Muscle layer of colon (tissue), 2 donors: ENCODE results near the gene TXK.
"Not testable (repeated sequence)": the region's sequence is repeated elsewhere in the genome, so short reads cannot be mapped to it uniquely, and the experiment has no call there.

Experiments
- H3K27ac ChIP-seq: one replicate; pipeline ENCODE4 v1.7.0; 2013; ENCODE audit warnings: low read depth, mild to moderate bottlenecking, low read length, moderate library complexity
- H3K27me3 ChIP-seq, 2 donors: one replicate each; pipeline ENCODE4 v1.7.0; 2013; ENCODE audit warnings: low read length in 2 of 2, mild to moderate bottlenecking in 2 of 2; ENCODE audit not compliant: insufficient read depth in 2 of 2, control insufficient read depth in 1 of 2
- H3K36me3 ChIP-seq: one replicate; pipeline ENCODE4 v1.7.0; 2013; ENCODE audit warnings: mild to moderate bottlenecking, low read length; ENCODE audit not compliant: insufficient read depth
- H3K4me1 ChIP-seq: one replicate; pipeline ENCODE4 v1.7.0; 2013; ENCODE audit warnings: mild to moderate bottlenecking, low read length; ENCODE audit not compliant: insufficient read depth
- H3K4me3 ChIP-seq, 2 donors: one replicate each; pipeline ENCODE4 v1.7.0; 2013; ENCODE audit warnings: low read length in 2 of 2, low read depth in 1 of 2, mild to moderate bottlenecking in 1 of 2, moderate library complexity in 1 of 2
- H3K9ac ChIP-seq: one replicate; pipeline ENCODE4 v1.7.0; 2013; ENCODE audit warnings: low read length
- H3K9me3 ChIP-seq: one replicate; pipeline ENCODE4 v1.7.0; 2013; ENCODE audit warnings: mild to moderate bottlenecking, low read length
- donor health status: abdominal sarcoma.
- donor health status: Adenocarcinoma of cecum.

The TXK gene

DNA sequence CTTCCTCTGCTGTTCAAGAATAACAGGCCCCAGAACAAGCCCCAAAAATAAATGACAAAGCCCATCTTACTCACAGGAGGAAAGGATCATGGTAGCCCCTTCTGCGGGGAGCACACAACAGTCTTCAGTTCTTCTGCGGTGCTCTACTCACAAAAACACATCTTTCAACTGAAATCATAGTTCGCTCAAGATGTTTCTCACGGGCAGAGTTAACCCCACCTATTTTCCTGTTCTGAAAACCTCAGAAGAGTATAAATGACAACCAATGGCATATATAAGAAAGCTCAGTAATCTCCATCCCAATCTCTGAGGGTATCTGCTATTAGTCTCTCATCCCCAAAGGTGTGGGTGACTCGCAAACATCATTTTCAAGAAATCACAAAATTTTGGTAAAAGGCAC, at the start of gene TXK:
Gene TXK, minus strand, starts transcription at position 170 of the 400 bp plus-strand sequence. Its CDS starts 80 bp downstream, at position 90.
- Histone ChIP-seq H3K4me1 (no peaks in the 10 kb centered on the region), H3K4me3 (no peak within 1 kb of the TSS), H3K9ac (no peak within 1 kb of the TSS), H3K27me3 (no peaks in the 10 kb centered on the region), H3K36me3 (no peaks in the 10 kb centered on the region), H3K27ac (no peak within 1 kb of the TSS), H3K9me3 (no peaks in the 10 kb centered on the region)

- Histone ChIP-seq H3K9ac (no peak overlapping the region), H3K36me3 (no peaks in the 10 kb centered on the region), H3K4me1 (no peaks in the 10 kb centered on the region), H3K27ac (no peak overlapping the region), H3K9me3 (no peaks in the 10 kb centered on the region), H3K4me3 (no peak overlapping the region), H3K27me3 (no peaks in the 10 kb centered on the region)
Measured at GRCh38 chr4:48180234-48180633, 46.2 kb upstream of the TXK start.

GRCh38 chr4:48178931-48179330, 44.9 kb upstream of the TXK start:
- Histone ChIP-seq H3K27me3 (no peaks in the 10 kb centered on the region), H3K27ac (no peak overlapping the region), H3K4me3 (no peak overlapping the region), H3K4me1 (no peaks in the 10 kb centered on the region), H3K9ac (no peak overlapping the region), H3K36me3 (no peaks in the 10 kb centered on the region), H3K9me3 (no peaks in the 10 kb centered on the region)

DNA sequence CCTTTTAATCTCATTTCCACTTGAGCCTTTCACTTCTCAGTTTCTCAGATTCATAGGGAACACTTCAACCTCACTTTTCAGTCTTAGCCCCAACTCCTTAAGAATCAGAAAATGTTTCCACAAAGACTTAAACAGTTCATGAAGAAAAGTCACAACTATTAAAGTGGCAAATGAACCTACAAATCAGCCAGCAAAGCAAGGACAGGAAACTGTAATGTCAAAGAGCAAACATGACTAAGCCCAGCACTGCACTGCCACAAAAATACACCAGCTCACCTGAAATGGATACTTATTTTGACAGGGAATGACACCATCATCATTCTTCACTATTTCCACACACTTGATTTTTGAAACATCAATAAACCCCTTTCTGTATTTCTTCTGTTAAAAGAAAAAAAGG, 41.8 kb upstream of the TXK start:
- no peak overlapping the region for H3K27ac ChIP-seq
- no peak overlapping the region for H3K4me3 ChIP-seq
- peaks cover 6% of the 10 kb centered on the region for H3K4me1 ChIP-seq
- H3K9ac ChIP-seq: no peak overlapping the region
- no peaks in the 10 kb centered on the region for H3K9me3 ChIP-seq
- no peaks in the 10 kb centered on the region for H3K27me3 ChIP-seq
- H3K36me3 ChIP-seq: no peaks in the 10 kb centered on the region

DNA sequence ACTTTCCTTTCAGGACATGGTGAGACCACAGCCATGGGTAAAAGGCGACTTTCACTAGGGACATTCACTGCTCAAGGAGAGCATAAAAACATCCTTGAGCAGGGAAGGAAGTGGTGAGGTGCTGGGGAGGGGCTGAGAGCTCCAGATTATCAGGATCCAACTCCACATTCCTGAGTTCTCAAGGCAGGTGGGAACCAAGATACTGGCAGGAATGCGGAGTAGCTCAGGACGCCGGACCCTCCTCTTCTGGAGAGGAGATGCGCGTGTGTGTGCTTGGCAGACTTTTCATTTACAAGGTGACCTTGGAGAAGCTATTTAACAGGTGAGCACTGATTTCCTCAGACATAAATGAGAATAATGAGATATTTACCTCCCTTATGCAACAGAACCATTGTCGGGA, 41.3 kb upstream of the TXK start:
- Histone ChIP-seq H3K9me3 (no peaks in the 10 kb centered on the region), H3K9ac (no peak overlapping the region), H3K4me3 (no peak overlapping the region), H3K4me1 (peaks cover 6% of the 10 kb centered on the region), H3K27me3 (no peaks in the 10 kb centered on the region), H3K27ac (no peak overlapping the region), H3K36me3 (no peaks in the 10 kb centered on the region)

DNA sequence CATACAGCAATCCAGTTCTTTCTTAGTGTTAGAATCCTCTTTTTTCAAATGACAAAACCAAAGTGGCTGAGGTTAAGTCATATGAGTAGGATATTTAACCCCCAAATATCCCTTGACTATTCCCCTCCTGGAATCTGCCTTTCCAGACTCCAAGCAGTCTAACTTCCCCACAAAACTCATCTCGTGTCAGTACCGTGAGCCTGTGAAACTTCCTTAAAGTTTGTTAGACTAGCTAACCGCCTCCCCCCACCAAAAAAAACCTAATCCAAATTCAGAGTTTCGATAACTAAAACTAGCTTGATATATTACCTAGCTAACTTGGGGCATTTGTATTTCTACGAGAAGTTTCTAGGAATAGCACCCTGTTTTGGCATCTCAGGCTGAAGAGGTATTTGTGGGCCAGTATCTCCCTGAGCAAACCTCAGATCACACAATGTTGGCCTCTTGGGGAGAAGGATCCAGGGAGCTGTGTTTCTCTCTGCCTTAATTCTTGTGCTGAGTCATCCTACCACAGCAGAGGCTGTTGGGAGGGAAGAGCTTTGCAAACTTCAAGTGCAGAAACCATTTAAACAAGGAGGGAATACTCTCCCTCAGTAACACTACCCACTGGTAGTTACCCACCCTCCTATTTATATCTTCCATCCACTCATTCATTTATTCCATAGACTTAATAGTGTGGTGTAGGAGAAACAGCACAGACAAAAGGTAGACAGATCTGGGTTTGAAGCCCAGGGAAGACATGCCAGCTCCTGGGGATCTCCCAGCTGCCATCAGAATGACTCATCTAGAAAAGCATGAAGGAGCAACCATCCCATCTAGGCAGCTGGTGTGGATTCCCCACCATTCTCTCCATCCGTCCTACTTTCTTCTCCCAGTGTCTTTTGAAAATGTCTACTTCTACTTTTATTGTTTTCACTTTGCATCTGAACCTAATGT, 39.3 kb upstream of the TXK start:
- H3K9ac ChIP-seq: no peak overlapping the region
- no peaks in the 10 kb centered on the region for H3K36me3 ChIP-seq
- H3K9me3 ChIP-seq: no peaks in the 10 kb centered on the region
- no peak overlapping the region for H3K4me3 ChIP-seq
- H3K4me1 ChIP-seq: peaks cover 6% of the 10 kb centered on the region
- H3K27ac ChIP-seq: no peak overlapping the region
- no peaks in the 10 kb centered on the region for H3K27me3 ChIP-seq

- Histone ChIP-seq H3K4me3 (no peak overlapping the region), H3K36me3 (no peaks in the 10 kb centered on the region), H3K9me3 (no peaks in the 10 kb centered on the region), H3K4me1 (peaks cover 6% of the 10 kb centered on the region), H3K9ac (no peak overlapping the region), H3K27ac (no peak overlapping the region), H3K27me3 (no peaks in the 10 kb centered on the region)
Measured at GRCh38 chr4:48172651-48173050, 38.6 kb upstream of the TXK start.

- Histone ChIP-seq H3K4me3 (no peak overlapping the region), H3K9ac (no peak overlapping the region), H3K36me3 (no peaks in the 10 kb centered on the region), H3K27me3 (no peaks in the 10 kb centered on the region), H3K4me1 (peaks cover 6% of the 10 kb centered on the region), H3K9me3 (no peaks in the 10 kb centered on the region), H3K27ac (no peak overlapping the region)
Measured at GRCh38 chr4:48169636-48170035, 35.6 kb upstream of the TXK start.

DNA sequence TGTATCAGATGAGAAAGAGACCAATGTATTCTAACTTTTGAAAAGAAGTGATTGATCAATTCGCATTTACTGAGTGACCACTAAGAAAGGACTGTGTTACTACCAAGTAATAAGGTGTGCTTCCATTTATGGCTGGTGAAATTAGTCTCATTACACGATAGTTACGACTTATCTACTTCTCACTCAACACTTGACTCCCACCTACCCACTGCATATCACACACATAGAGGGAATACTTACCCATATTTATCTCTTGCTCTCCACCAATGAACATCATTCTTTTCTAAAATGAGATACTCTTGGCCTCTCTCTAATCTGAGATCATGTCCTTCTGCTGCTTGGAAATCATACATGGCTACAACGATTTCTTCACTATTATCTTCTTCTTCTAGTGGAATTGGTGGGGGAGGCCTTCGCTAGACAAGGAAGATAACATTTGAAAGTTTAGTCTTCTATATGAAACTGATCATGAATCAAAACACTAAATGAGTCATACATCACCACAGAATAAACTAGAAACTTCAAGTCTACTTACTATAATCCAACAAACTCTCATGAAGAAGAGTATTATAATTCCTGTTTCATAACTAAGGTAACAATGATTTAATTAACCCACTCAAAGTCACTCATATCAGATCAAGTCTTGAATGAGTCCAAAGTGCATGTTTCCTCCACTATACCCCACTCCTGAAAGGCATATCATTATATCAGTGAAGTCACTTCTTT, 33.7 kb upstream of the TXK start:
- Histone ChIP-seq H3K36me3 (no peaks in the 10 kb centered on the region), H3K4me3 (no peak overlapping the region), H3K9ac (no peak overlapping the region), H3K9me3 (no peaks in the 10 kb centered on the region), H3K27ac (no peak overlapping the region), H3K4me1 (no peaks in the 10 kb centered on the region), H3K27me3 (no peaks in the 10 kb centered on the region)

DNA sequence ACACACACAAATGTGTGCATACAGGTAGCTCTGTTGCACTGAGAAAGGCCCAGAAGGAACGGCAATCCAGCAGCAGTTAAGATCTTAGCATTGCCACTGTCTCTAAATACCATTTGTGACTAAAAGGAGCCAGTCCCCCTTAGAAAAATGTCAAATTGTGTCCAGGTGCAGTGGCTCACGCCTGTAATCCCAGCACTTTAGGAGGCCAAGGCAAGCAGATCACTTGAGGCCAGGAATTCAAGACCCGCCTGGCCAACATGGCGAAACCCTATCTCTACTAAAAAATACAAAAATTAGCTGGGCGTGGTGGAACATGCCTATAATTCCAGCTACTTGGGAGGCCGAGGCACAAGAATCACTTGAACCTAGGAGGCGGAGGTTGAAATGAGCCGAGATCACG, 30.5 kb upstream of the TXK start:
- not testable (repeated sequence) for H3K36me3 ChIP-seq, H3K4me1 ChIP-seq, H3K9me3 ChIP-seq, H3K9ac ChIP-seq, H3K27me3 ChIP-seq, H3K27ac ChIP-seq, H3K4me3 ChIP-seq

DNA sequence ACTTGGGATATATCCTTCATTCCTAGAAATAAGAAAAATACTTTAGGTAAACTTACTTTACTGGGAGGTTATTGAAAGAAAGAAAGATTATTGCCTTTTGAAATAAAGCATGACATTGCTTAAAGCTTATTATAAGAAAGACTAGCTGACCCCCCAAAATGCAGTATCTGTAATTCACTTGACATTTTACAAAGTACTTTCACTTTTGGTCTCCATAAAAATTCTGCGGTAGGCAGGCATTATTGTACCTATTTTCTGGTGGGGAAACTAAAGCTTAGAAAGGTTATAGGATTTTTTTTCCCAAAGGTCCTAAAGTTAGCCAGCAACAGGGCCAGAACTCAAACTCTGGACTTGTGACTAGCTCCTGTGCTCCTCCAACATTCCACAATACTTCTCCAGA, 29.7 kb upstream of the TXK start:
- H3K36me3 ChIP-seq: no peaks in the 10 kb centered on the region
- no peak overlapping the region for H3K4me3 ChIP-seq
- H3K27ac ChIP-seq: no peak overlapping the region
- H3K4me1 ChIP-seq: no peaks in the 10 kb centered on the region
- H3K9me3 ChIP-seq: no peaks in the 10 kb centered on the region
- no peaks in the 10 kb centered on the region for H3K27me3 ChIP-seq
- H3K9ac ChIP-seq: no peak overlapping the region
